SW 1271 (cell line): ENCODE results near the gene CSH2.
A peak's percentile ranks its signal among the peaks of the same experiment; 100 is the strongest.

Source experiments
- DNase-seq, 2 experiments: peaks; one replicate each; lab custom pipeline; 2025; lab: John Stamatoyannopoulos, UW

CSH2 gene

DNA sequence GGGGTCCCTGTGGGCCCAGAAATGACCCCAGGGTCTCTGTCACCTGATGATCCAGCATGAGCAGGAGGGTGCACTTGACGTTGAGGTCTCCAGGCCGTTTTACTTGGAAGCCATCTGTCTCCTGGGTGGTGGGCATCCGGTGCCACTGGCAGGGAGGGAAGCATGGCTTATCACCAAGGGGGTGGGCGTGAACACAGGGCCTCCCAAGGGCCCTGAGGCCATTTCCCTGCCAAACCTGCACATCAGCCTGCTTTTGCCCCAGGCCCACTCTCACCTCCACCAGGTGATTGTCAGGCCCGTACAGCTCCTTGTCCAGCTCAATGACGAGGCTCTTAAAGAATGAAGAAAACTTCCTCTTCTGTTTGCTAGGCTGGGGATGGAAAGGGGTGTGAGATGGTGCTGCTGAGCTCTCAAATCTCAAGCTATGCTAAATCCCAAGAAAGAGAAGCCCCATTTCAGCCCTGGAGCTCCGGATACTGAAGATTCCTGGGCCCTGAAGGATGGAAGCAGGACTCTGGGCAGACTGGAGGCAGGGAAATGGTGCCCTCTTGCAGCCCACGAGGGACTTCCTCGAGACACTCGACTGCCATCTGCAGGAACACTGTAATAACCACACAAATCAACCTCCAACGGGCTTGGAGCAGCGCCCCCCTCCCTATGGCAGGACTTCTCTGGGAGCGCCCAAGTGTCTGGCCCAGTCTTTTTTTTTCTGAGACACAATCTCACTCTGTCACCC is 38.9 kb downstream of the CSH2 start:
- peak; percentile 62 to 86 for DNase-seq

DNA sequence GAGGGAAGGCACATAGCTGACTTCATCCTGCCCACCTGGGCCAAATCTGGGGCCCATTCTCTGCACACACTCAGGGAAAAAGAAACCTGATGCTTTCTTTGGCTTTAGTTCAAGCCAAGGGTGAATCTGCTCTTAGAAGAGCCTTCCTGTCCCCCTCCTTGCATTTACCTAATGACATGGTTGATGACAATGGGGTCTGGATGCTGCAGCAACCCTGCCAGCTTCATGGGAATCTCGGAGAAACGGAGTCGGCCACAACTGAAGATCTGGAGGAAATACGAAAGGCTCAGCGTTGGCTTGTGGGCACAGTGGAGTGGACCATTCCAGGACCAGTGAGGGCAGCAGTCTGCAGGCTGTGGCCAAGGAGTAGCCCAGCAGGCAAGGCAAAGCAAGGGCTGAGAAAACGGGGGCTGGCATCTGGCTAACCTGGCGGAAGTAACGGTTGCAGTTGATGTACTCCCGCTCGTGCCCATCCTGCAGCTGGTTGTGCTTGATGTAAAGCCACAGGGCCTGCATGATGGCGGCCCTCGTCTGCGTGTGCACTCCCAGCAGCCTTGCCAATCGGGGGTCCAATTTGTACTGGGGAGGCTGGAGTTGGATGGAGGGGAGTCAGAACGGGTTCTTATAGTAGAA is 39.6 kb downstream of the CSH2 start:
- DNase-seq: no peak

DNA sequence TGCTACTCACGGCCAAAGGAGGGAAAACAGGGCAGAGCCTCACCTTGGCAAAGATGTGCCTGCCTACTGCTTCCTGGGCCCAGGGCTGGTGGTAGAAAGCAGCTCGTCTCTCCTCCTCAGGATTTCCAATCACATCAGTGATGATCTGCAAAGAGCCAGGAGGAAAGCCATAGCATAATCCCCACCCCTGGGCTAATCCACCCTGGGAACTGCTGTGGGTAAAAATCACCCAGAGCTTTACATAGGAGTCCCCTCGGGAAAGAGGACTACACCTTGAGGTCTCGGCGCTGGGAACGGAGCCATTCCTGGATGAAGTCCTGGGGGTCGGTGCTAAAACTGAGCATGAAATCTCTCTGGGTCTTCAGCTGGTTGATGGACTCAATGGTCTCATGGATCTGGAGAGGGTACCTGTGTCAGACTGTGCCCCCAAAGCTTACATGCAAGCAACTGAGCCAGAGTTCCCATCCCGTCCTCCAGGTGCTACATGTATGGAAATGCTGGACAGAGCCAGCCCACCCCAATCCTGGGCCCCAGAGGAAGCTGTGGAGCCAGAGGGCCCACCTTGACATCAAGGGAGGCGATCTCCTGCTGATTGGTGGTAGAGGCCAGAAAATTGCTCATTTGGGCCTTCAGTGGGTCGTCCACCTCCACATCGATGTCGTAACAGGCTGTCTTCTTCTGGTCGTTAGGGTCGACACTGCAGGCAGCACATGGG is 40.3 kb downstream of the CSH2 start:
- DNase-seq: no peak

DNA sequence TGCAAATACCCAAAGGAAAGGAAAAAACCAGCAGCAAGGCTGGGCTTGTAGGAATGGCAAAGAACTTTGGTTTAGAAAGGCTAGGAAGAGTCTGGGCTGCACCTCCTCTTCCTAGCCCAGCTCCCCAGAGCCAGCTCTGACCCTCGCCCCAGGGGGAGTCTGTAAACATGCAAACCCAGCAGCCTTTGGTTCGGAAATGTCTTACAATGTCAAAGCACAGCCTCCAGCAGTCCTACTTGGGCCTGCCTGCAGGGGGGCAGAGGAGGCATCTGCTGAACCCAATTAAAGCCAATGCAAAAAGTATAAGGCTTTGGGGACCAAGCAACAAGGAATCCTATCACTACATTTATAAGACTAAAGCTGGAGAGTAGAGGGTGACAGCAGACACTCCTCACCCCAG is 41.0 kb downstream of the CSH2 start:
- no peak for DNase-seq

DNA sequence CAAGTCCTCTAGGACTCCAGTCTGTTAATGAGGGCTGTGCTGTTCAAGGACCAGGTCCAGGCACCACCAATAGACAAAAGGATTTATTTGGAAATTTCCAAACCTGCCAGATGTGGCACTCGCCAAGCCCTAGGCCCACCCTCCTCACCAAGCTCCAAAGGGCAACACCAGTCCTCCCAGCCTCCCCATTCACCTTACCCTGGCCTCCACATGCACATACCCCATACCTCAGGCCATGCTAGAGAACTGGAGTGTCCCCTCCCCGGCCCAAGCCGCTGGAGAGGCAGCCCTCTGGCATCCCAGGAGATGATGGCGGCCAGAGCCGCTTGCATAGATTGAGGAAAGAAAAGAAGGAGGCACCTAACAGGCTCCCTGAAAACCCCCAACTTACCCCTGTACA is 41.5 kb downstream of the CSH2 start:
- DNase-seq: no peak

DNA sequence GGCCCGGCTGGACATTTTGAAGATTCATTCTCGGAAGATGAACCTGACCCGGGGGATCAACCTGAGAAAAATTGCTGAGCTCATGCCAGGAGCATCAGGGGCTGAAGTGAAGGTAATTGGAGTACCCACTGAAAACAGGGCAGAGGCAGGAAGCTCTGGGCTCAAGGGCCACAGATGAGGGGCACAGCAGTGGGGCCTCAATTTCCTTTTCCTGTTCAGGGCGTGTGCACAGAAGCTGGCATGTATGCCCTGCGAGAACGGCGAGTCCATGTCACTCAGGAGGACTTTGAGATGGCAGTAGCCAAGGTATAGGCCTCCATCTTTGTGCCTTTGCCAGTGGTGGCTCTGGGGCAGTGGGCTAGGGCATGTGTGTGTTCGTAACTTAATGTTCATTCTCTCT is 42.0 kb downstream of the CSH2 start:
- no peak for DNase-seq

DNA sequence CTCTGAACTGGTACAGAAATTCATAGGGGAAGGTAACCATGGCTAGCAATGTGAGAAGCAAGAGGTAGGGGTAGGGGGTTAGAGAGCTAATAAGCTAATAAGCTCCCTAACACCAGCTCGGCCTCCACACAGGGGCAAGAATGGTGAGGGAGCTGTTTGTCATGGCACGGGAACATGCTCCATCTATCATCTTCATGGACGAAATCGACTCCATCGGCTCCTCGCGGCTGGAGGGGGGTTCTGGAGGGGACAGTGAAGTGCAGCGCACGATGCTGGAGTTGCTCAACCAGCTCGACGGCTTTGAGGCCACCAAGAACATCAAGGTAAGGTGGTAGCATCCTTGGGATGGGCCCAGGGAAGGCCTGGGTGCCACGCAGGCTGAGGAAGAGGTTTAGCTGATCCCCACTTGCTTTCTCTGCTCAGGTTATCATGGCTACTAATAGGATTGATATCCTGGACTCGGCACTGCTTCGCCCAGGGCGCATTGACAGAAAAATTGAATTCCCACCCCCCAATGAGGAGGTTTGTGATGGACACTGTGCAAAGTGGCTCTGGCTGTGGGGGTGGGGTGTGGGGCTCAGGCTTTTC is 42.5 kb downstream of the CSH2 start:
- DNase-seq: no peak

DNA sequence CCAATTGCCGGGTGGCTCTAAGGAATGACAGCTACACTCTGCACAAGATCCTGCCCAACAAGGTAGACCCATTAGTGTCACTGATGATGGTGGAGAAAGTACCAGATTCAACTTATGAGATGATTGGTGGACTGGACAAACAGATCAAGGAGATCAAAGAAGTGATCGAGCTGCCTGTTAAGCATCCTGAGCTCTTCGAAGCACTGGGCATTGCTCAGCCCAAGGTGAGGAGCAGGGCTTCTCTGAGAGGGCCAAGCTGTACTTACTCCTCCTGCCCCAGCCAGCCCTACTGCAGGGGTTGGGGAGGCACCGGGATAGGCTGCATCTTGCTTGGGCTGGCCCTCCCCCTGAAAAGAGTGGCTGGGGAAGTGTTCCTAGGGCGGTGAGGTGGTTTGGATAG is 43.2 kb downstream of the CSH2 start:
- no peak for DNase-seq

DNA sequence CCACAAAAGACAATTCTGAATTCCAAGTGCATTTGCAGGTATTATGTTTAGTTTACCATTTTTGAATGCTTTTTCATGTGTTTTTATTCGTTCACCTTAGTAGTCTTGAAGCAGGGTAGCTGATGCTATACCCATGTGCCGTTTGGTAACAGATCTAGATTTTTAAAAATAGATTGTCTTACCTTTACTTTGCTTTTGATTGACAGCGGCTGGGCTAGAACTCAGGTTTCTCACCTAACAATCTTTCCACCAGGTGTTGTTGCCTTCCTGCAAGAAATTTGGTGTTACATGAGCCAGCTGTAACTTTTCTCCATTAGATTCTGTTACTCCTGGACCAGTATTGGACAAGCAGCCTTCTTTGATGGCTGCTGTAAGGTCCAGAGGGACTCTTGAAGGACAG is 44.5 kb downstream of the CSH2 start:
- DNase-seq: no peak

DNA sequence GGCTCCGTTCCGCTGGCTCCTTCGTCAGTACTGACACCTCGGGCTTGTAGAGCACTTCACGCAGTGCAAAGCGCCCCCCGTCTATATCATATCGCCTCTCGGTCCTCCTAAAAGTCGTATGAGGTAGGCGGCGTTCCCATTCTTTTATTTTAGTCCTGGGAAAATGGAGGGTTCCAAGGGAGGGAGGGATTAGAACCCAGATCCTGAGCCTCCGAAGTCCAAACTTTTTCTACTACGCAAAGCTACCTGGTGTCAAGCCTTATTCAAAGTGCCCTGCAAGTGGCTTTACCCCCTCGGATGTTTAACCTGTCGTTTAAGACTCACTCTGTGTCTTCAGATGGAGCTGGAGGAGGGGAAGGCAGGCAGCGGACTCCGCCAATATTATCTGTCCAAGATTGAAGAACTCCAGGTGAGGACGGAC is 45.7 kb downstream of the CSH2 start:
- no peak for DNase-seq

DNA sequence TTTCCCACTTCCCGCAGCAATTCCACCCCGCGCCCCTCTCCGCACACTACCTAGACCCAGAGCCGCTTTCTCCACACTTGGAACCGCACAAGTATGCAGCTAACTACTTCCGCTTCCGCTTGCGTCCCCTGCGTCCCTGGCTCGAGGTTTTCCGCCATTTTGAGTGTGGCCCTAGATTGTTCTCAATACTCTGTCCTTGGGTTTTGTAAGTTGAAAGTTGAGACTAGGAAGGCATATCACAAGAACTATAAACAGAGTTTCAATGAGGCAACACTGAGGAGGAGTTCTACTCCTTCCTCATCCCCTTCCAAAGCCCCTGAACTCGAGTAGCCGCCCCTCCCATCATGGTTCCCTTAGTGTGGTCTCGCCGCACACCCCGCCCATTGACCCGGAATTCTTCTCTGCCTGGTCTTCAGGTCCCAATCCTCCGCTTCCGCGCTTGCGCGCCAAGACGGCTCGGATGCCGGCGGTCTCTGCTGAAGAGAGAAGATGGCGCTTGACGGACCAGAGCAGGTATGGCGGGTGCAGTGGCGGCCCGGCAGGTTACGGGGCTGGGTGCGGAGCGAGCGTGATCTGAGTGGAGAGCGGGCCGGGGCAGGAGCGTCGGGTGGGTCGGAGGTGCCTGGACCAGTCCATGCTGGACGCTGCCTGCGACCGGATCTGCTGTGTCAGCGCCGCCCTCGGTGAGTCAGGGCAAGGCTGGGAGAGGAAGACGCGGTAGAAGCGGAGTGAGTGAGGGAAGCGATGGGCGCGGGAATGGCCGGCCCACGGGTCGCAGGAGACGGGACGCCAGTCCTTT is 46.3 kb downstream of the CSH2 start, which contains the start of the genes FTSJ3 and PSMC5:
FTSJ3 (minus strand) TSS at position 662 of the 799 bp plus-strand sequence. CDS start 761 bp downstream, outside the sequence.
PSMC5 (plus strand) TSS at position 430 of the 799 bp plus-strand sequence; CDS start at position 490, 60 bp downstream.
- DNase-seq: peak; percentile 78 to 95

DNA sequence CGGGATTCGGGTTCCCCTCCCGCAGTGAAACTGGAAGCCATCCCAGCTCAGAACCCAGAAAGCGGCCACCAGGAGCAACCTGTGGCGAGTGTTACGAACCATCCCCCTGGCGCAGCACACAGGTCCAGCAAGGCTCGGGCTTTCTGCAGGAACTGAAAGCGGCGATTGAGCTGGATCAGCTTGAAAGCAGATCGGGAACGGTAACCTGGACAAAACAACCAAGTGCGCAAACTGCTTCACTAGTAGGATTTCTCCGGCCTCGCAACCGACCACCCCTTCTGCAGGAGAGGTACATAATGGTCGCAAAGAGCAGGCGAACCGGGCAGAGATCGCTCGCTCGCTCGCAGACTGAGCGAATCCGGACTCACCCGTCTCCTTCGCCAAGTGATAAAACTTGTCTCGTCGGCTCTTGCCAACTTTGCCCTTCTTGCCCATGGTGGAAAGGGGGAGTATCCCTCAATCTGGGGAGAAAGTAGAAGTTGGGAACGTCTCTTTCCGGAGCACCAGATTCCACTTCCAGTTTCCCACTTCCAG is 46.9 kb downstream of the CSH2 start:
- no peak for DNase-seq

DNA sequence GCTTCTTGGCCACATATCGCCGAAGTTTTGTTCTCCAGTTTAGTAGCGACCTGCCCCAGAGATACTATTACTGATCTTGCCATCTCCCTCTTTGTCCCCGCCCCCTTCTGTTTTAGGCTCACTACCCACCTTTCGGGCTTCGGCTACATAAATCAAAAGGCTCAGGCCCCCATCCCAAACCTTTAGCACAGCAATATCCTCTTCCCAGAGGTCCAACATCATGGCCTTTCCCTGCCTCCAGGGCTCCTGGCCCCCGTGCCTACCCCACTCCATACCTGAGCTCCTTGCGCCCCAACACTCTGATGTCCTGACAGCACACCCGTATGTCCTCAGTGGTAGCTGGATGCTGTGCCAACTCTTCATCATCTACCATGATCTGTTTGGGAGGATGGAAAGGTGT is 49.1 kb downstream of the CSH2 start:
- no peak for DNase-seq

DNA sequence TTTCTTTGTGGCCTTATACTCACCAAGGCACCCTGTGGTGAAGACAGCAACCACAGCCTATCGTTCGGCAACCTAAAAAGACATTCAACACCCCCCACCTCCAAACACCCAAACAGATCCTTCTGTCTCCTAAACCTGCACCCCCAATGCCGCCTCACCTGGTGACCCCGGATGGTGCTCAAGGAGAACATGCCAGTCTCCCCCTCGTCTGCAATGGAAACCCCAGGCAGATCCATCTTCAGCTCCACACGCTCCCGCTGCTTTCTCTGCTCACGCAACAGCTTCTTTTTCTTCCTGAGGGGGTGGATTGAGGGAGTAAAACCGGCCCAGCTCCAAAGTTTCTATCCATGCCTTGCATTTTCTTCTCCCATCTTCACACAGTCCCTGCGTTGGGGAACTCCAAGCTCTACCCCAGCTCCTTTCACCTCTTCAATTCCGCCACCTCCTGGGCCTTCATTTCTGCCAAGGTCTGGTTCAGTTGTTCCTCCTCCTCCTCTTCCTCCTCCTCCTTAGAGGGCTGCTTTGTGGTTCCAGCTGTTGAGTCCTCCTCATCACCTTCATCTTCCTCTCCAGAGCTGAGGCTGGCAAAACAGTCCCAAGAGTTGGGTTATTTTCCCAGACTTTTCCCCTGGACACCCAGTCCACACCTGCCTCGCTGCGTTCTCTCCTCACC is 49.7 kb downstream of the CSH2 start:
- DNase-seq: no peak

DNA sequence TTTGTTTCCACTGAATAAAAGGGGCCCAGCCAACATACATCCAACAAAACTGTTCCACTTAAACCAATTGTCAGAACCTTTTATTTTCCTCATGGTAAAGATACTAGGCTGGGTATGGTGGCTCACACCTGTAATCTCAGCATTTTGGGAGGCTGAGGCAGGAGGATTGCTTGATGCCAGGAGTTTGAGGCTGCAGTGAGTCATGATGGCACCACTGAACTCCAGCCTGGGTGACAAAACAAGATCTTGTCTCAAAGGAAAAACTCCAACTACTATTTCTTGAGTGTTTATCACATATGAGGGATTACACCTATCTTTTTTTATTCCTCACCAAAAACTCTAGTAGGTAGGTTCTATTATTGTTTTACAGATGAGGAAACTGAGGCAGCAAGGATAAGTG is 50.9 kb downstream of the CSH2 start:
- no peak for DNase-seq
